ENCODE results near the gene FBXO31.

DNA sequence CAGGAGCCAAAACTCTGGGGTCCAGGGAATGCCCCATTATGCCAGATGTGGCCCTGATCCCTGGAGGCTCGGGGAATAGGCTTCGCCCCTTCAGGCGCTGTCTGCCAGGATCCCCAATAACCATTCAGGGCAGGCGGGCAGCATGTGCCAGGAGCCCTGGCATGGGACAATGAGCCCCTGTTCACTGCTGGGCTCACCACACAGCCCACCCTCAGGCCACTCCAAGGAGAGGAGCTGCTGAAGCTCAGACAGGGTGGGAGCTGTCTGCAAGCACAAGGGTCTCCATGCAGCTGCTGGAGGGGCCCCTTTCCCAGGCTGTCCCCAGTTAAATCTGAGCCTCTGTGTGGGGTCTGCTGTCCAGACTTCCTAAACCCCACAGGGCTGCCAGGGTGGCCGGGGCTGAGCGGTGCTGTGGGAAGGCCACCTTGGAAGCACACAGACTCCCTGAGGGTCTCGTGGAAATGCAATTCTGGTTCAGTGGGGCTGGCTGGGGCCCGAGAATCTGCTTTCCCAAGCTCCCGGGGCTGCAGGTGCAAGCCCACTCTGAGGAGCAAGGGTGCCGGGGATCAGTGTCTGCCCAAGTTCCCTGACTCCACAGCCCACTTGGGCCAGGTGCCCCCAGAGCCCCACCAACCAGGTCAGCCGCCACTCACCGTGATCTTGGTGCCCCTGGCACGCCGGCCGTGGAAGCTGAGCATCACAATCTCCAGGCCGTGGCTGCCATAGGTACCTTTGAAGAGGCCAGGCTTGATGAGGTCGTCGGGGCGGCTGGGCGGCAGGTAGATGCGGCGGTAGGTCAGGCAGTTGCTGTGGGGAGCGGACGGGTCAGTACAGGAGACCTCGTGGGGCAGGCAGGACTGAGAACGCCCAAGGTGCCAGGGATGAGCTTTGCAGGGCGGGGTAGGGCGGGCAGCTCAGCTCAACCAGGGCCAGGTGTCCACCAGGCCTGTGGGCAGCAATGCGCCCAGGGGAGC, 48.6 kb downstream of the FBXO31 start:
- TF ChIP-seq, protein P1, sequence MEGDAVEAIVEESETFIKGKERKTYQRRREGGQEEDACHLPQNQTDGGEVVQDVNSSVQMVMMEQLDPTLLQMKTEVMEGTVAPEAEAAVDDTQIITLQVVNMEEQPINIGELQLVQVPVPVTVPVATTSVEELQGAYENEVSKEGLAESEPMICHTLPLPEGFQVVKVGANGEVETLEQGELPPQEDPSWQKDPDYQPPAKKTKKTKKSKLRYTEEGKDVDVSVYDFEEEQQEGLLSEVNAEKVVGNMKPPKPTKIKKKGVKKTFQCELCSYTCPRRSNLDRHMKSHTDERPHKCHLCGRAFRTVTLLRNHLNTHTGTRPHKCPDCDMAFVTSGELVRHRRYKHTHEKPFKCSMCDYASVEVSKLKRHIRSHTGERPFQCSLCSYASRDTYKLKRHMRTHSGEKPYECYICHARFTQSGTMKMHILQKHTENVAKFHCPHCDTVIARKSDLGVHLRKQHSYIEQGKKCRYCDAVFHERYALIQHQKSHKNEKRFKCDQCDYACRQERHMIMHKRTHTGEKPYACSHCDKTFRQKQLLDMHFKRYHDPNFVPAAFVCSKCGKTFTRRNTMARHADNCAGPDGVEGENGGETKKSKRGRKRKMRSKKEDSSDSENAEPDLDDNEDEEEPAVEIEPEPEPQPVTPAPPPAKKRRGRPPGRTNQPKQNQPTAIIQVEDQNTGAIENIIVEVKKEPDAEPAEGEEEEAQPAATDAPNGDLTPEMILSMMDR (IDR thresholded peaks at IDR 0.05; ENCODE audit: extremely low read depth in 1 of 2, insufficient read depth in 1 of 2, low read depth in 1 of 2, low read length in 2 of 2) = no peak
- no peak for TF ChIP-seq POLR2A (IDR thresholded peaks at IDR 0.05; ENCODE audit: low read depth, low read length)
- TF ChIP-seq POLR2AphosphoS5 (IDR thresholded peaks at IDR 0.05; ENCODE audit: insufficient read depth, low read depth, low read length) = no peak
- TF ChIP-seq MYC (IDR thresholded peaks at IDR 0.05; ENCODE audit: low read depth, low read length) = no peak

All from endothelial cell of umbilical vein (primary cell).